ENCODE data around the gene SEC14L5. TPM values are rescaled to one million over a fixed set of nuclear protein-coding genes. Genes with fewer than 3 reads are reported as not detected.

SEC14L5 gene
- total RNA-seq, 4 donors from 2014 or later: 1.0 to 1.8 (median 1.4) TPM

DNA sequence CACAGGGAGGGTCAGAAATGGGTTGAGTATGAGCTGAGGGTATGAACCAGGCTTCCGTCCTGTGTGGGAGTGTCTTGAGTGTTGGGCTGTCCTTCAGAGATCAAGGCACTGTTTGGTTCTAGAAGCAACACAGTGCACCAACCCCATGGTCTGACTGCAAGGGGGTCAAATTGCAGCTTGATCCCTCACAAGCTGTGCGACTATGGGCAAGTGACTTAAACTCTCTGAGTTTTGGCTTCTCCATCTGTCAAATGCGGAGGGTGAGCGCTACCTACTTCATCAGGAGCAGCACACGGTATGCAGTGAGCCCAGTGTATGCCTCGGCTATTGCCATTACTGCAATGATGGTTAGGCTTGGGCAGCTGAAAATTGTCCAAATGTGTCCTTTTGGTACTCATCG is 21.0 kb downstream of the SEC14L5 start:
- Histone ChIP-seq H3K9me3 (no peaks in the 10 kb centered on the region), H3K27me3 (peaks cover 3% of the 10 kb centered on the region), H3K4me3 (no peak overlapping the region), H3K36me3 (no peaks in the 10 kb centered on the region), H3K27ac (no peak overlapping the region), H3K4me1 (no peaks in the 10 kb centered on the region)
- DNase-seq (ENCODE audit: low spot score in 2 of 2): no peak
- TF ChIP-seq, protein P1, sequence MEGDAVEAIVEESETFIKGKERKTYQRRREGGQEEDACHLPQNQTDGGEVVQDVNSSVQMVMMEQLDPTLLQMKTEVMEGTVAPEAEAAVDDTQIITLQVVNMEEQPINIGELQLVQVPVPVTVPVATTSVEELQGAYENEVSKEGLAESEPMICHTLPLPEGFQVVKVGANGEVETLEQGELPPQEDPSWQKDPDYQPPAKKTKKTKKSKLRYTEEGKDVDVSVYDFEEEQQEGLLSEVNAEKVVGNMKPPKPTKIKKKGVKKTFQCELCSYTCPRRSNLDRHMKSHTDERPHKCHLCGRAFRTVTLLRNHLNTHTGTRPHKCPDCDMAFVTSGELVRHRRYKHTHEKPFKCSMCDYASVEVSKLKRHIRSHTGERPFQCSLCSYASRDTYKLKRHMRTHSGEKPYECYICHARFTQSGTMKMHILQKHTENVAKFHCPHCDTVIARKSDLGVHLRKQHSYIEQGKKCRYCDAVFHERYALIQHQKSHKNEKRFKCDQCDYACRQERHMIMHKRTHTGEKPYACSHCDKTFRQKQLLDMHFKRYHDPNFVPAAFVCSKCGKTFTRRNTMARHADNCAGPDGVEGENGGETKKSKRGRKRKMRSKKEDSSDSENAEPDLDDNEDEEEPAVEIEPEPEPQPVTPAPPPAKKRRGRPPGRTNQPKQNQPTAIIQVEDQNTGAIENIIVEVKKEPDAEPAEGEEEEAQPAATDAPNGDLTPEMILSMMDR (IDR thresholded peaks at IDR 0.05): no peak
- no peak for TF ChIP-seq POLR2A (IDR thresholded peaks at IDR 0.05)
- no peak for TF ChIP-seq EP300 (IDR thresholded peaks at IDR 0.05)
- TF ChIP-seq POLR2AphosphoS5 (IDR thresholded peaks at IDR 0.05): no peak
- WGBS: 78% methylated on average over 7 of the region's 7 CpGs

DNA sequence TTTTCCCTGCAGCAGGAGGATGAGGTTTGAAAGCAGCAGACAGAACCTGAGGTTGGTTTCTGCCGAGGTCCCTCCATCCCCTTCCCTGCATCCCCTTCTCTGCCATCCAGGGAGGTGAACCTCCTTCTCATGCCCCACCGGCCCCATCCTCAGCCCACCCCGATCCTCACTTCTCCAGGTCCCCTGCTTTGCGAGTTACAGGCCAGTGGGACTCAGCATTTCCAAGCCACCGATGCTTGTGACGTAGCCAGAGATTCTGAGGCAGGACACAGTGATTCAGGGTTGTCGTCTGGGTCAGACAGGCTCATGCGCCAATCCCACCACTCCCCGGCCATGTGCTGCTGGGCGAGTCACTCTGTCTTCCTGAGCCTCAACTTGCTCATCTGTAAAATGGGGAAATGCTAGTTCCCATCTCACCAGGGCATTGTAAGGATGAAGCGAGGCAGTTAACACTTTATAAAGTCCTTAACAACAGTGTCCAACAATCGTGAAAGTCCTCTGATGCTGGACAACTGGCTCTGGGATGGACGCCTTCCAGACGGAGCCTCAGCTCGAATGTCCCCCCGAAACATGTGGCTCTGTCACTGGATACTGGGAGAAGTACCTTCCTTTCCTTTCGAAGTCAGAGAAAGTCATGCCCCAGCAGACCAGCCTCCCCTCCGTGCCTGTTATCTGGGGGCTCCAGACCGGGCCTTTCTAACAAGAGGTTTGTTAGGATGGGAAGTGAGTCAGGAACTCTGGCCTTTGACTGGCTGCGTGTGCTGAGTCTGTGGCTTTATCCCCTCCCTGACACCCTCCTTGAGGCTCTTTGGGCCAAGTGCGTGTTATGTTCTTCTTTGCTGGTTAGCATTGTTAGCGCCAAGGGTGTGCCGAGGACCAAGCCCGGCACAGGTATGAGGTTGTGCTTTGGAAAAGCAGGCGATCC is 21.9 kb downstream of the SEC14L5 start:
- no peak for DNase-seq (ENCODE audit: low spot score in 2 of 2)
- no peak overlapping the region for H3K4me3 ChIP-seq
- H3K36me3 ChIP-seq: no peaks in the 10 kb centered on the region
- WGBS: 70% methylated on average over 24 of the region's 25 CpGs
- TF ChIP-seq, protein P1 (IDR thresholded peaks at IDR 0.05): no peak
- no peak for TF ChIP-seq POLR2A (IDR thresholded peaks at IDR 0.05)
- no peak for TF ChIP-seq POLR2AphosphoS5 (IDR thresholded peaks at IDR 0.05)
- TF ChIP-seq EP300 (IDR thresholded peaks at IDR 0.05): no peak
- no peaks in the 10 kb centered on the region for H3K4me1 ChIP-seq
- no peak overlapping the region for H3K27ac ChIP-seq
- H3K9me3 ChIP-seq: no peaks in the 10 kb centered on the region
- peaks cover 3% of the 10 kb centered on the region for H3K27me3 ChIP-seq

DNA sequence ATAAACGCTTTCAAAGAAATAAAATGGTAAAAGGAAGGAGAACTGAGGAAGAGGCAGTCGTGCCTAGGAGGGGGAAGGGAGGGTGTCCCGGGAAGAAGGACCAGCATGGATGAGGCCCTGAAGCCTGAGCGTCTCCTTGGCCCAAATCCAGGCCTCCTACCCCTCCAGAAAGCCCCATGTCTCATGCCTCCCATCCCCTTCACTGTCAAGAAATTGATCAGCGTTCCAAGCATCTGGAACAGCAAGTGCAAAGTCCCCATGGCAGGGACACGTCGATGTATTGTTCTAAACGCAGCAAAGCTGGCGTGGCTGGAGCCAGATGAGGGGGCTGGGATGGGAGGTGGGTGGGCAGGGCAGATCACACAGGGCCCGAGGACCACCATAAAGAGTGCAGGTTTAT is 22.6 kb downstream of the SEC14L5 start:
- Histone ChIP-seq H3K4me1 (no peaks in the 10 kb centered on the region), H3K27ac (no peak overlapping the region), H3K36me3 (no peaks in the 10 kb centered on the region), H3K27me3 (peaks cover 3% of the 10 kb centered on the region), H3K4me3 (no peak overlapping the region), H3K9me3 (no peaks in the 10 kb centered on the region)
- TF ChIP-seq EP300 (IDR thresholded peaks at IDR 0.05) (no peak), POLR2A (IDR thresholded peaks at IDR 0.05) (no peak), POLR2AphosphoS5 (IDR thresholded peaks at IDR 0.05) (no peak)
- TF ChIP-seq, protein P1 (IDR thresholded peaks at IDR 0.05): no peak
- 73% methylated on average over 10 of the region's 10 CpGs for WGBS
- no peak for DNase-seq (ENCODE audit: low spot score in 2 of 2)

DNA sequence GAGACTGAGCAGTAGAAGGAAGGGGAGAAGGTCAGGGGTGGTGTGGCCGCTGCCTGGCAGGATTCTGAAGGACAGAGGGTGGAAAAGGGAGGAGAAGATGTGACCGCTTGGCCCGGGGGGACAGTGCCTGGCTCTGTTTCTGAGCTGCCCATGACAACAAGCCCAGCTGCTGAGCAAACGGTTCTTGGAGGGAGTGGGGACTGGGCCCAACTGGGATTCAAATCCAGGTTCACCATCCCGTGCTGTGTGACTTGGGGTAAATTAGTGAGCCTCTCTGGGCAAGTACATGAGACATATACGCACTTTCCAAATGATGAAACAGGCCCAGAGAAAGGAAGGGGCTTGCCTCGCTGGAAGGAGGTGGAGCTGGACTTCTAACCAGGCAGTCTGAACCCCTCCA is 23.3 kb downstream of the SEC14L5 start:
- Histone ChIP-seq H3K27ac (no peak overlapping the region), H3K4me3 (no peak overlapping the region), H3K4me1 (no peaks in the 10 kb centered on the region), H3K9me3 (no peaks in the 10 kb centered on the region), H3K36me3 (no peaks in the 10 kb centered on the region), H3K27me3 (peaks cover 3% of the 10 kb centered on the region)
- DNase-seq (ENCODE audit: low spot score in 2 of 2): no peak
- TF ChIP-seq EP300 (IDR thresholded peaks at IDR 0.05) (no peak), POLR2AphosphoS5 (IDR thresholded peaks at IDR 0.05) (no peak), POLR2A (IDR thresholded peaks at IDR 0.05) (no peak)
- TF ChIP-seq, protein P1 (IDR thresholded peaks at IDR 0.05): no peak
- WGBS: 71% methylated on average over 7 of the region's 7 CpGs

DNA sequence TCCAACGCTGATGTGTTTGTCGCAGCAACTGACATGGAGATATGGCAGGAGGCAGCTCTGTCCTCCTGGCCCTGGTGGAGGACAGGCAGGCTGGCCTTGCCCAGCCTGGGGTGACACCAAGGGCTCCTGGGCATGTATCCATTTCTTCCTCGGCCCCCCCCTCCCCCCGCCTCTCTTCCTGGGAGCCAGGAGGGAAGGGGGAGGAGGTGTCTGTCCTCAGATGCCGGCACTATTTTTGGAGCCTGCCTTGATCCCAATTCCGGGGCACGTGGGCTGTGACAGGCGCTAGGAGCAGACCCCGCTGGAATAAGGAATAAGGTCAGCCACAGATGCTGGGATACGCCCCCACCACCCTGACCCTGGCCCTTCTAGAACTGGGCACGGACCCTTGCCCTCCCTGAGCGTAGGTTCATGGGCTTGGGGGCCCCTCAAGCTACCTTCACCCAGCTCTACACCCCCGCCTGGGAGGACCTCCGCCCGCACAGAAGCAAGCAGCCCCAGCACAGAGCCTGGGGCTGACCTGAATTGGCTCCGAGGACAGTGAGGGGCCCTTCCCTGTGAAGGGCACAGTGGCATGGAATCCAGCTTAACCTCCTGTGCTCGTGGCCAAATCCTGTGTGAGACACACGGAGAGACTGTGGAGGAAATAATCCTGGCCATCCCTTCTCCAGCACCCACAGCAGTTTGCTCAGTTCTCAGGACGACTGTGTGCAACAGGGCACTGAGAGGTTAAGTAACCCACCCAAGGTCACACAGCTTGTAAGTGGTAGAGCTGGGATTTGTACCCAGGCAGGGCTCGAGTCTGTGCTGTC is 24.1 kb downstream of the SEC14L5 start:
- no peak overlapping the region for H3K27ac ChIP-seq
- TF ChIP-seq POLR2AphosphoS5 (IDR thresholded peaks at IDR 0.05): no peak
- no peak for TF ChIP-seq POLR2A (IDR thresholded peaks at IDR 0.05)
- TF ChIP-seq EP300 (IDR thresholded peaks at IDR 0.05): no peak
- TF ChIP-seq, protein P1 (IDR thresholded peaks at IDR 0.05): no peak
- no peaks in the 10 kb centered on the region for H3K9me3 ChIP-seq
- H3K27me3 ChIP-seq: peaks cover 4% of the 10 kb centered on the region
- H3K4me1 ChIP-seq: no peaks in the 10 kb centered on the region
- 51% methylated on average over 12 of the region's 20 CpGs for WGBS
- H3K4me3 ChIP-seq: no peak overlapping the region
- H3K36me3 ChIP-seq: no peaks in the 10 kb centered on the region
- no peak for DNase-seq (ENCODE audit: low spot score in 2 of 2)

Measured in suprapubic skin (tissue), 4 donors.